HG03139 (cell line): Measurements from ENCODE around the gene BCL2L14.
"Not testable (repeated sequence)": the region's sequence is repeated elsewhere in the genome, so short reads cannot be mapped to it uniquely, and the experiment has no call there.

ENCODE experiments used
- ATAC-seq: cut with Tn5 transposase; IDR thresholded peaks from one replicate; pipeline ENCODE4 v1.9.1; 2021; ENCODE audit not compliant: unreplicated experiment

BCL2L14 gene

DNA sequence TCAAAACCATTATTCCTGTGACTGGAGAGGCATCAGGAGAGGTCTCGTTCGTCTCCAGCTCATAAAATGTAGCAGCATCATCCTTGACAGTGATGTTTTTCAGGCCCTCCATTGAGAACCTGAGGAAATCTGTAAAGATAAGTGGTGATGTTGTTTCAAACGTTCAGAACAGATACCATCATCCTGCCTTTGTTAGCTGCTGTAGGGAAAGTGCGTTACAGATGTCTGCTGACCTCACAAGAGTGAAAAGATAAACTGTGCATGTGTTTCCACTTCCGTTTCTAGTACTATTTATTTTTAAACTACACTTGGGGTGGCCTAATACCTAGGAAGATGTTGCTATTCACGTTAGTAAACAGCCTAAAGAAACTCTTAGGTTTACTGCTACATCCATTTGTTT is 28.4 kb downstream of the BCL2L14 start:
- no peak for ATAC-seq

DNA sequence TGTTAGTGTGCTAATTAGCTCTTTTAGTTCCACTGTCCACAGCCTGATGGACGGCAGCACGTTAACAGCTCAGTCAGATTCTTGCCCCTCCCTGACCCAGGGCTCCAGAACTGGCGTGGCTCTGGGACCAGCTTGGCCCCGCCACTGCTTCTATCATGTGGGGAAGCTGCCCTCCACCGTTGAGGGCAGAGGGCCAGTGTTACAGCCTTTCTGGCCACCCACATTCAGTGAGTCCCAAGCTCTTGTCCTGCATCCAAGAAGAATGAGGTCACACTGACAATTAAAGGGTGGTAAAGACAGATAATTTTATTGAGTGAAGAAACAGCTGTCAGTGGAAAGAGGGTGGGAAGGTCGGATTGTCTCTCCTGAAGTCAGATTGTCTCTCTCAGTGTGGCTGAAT is 36.9 kb downstream of the BCL2L14 start:
- ATAC-seq, result no peak

DNA sequence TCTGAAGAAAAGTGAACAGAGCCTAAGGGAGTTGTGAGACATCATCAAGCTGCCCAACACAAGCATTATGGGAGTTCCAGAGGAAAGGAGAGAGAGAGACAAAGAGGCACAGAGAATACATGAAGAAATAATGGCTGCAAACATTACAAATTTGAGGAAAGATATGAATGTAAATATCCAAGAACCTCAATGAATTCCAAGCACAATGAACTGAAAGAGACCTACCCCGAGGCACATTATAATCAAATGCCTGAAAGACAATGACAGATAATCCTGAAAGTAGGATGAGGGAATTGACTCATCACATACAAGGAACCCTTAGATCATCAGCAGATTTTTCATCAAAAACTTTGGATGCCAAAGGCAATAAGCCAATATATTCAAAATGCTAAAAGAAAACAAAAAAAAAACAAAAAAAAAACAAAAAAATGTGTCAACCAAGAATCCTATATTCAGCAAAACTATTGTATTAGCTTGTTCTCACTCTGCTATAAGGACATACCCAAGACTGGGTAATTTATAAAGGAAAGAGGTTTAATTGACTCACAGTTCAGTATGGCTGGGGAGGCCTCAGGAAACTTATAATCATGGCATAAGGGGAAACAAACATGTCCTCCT is 37.8 kb downstream of the BCL2L14 start:
- no peak for ATAC-seq

DNA sequence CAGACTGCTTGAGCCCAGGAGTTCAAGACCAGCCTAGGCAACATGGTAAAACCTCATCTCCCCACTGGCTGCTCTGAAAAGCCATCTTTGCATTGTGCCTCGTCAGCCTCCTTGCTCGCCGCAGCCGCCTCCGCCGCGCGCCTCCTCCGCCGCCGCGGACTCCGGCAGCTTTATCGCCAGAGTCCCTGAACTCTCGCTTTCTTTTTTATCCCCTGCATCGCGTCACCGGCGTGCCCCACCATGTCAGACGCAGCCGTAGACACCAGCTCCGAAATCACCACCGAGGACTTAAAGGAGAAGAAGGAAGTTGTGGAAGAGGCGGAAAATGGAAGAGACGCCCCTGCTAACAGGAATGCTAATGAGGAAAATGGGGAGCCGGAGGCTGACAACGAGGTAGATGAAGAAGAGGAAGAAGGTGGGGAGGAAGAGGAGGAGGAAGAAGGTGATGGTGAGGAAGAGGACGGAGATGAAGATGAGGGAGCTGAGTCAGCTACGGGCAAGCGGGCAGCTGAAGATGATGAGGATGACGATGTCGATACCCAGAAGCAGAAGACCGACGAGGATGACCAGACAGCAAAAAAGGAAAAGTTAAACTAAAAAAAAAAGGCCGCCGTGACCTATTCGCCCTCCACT is 40.3 kb downstream of the BCL2L14 start:
- ATAC-seq, result not testable (repeated sequence)

DNA sequence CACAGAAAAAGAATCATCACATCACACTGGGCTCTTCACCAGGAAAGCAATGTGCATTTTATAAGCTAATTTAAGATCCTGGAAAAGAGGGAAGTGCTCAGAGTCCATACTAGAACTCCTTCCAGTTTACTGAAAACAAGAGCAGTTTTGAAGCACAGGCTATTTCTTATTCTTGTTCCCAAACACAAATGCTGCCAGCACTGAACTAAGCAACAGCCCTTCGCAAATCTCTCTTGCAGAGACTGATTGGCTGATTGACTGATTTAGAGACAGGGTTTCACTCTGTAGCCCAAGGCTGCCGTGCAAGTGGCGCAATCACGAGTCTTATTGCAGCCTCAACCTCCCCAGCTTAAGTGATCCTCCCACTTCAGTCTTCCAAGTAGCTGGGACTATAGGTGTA is 44.8 kb downstream of the BCL2L14 start:
- no peak for ATAC-seq

DNA sequence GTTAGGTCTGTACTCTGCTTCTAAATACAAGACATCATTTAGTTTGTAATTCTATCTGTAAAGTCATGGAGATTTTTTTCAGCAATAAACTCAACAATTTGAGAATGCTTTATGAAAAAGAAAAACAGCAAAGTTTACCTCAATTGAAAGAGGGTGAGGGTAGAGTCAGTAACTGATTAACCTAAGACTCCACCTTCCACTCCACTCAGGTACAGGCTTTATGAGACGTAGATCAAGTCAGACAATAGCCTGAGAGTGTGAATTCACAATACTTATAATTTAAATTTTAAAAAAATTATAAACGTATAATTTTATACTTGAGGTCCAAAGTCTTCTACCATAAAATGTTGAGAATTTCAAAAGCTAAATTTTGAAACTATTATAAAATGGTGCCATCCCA is 45.9 kb downstream of the BCL2L14 start:
- ATAC-seq, result no peak

DNA sequence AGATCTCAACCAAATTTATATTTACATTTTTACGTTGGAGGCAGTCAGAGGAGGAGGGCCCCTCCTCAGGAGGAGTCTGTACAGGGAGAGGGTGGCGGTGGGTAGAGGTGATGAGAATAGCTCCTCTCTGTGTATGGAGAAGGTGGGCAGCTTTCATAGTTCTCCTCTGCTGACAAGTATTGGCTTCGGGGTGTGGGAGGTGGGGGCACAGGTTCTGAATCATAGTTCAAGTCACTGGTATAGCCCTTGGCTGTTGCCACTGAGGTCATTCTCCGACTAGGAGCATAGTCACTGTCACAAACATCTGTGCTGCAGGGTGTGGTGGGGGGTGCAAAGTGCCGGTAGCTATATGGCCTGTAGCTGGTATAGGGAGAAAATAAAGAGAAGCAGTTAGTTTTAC is 50.3 kb downstream of the BCL2L14 start:
- no peak for ATAC-seq

DNA sequence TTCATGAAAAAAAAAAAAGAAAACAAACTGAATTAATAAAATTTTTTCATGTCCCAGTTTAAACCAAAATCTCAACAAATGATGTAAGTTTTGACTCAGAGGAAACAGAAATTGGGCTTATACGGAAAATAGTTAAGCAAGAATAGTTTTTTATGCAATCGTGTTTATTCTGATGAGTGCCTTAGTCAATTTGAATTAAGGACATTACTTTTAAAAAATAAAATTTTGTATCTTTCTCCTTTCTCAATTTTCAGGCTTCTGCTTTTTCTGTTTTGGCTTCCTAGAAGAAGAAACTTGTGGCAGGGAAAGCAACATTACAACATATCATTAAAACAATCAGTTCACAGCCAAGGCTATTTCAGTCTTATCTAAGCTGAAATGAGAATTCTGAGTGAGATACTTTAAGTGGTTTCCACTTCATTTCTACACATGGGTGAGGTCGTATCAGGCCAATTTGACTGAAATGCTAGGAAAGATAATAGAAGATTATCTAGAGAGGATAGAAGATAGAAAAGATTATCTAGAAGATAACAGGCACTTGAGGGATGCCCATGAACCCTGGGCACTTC is 52.4 kb downstream of the BCL2L14 start:
- ATAC-seq, result no peak

DNA sequence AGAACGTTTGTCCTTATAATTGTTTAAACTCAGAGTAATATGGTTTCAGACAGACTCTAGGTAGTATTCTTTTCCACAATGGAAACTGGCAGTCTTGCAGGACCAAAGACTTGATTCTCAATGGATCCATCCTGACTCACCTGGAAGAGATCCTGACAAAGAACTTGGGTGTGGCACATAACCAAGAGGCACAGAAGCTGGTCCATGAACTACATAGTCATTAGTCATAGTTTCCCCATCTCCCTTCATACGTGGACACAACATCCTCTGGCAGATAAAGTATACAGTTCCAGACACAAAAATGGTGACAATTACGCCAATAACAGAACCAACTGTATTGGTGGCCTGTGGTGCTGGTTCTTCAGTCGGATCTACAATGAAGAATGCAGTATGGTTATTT is 55.8 kb downstream of the BCL2L14 start:
- no peak for ATAC-seq

DNA sequence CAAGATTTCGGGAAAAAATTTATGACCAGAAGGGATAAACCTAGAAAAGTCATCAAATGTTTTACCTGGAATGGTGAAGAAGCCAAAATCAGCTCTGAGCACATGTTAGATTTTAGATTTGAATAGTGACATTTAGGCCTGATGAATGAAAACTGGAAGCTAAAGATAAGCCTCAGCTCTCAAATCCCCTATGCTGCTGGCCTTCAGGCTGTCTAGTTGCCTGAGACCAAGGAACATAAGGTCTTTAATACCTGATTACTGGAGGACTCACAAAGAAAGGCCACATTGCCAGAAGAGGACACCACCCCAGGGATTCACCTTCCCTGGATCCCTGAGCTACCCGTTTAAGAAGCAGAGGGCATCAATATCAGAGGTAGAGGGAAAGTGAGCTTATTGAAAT is 56.6 kb downstream of the BCL2L14 start:
- ATAC-seq, result no peak

DNA sequence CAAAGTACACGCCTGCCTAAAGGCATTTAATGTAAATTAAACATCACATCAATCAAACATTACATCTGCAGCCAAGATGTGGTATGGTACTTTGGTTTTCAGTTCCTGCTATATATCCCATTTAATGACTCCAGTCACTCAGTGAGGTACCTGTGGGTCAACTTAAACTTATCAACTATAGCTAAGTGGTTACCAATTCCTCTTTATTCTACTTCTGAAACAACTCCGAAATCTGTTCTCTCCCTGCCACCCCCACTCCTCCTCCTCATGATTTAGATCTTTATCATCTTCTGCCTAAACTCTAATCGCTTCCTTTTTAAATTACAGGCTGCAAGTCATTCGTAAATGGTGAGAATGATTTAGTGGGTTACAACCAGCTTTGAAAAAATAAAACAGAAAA is 57.9 kb downstream of the BCL2L14 start:
- no peak for ATAC-seq

DNA sequence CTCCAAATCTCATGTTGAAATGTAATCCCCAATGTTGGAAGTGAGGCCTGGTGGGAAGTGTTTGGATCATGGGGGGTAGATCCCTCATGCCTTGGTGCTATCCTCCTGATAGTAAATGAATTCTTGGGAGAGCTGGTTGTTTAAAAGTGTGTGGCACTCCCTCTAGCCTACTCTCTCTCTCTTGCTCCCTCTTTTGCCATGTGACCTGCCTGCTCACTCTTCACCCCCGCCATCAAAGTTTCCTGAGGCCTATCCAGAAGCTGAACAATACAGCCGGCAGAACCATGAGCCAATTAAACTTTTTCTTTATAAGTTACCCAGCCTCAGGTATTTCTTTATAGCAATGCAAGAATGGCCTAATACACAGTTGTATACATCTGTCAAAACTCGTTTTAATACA is 62.5 kb downstream of the BCL2L14 start:
- ATAC-seq, result no peak

DNA sequence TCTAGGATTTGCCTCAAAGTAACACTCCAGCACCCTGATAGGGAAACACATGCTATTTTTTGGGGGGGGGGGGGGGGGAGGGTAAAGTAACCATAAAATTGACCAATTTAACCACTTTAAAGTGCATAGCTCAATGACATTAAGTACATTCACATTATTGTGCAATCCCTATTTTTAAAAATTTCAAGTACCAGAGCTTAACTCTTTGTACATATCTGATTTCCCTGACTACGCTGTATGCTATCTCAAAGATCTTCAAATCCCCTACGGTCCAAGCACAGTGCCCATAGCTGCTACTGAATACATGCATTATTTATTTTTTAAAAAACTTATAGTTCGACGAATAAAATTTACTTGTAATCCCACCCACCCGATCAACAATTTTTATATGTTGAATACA is 63.0 kb downstream of the BCL2L14 start:
- ATAC-seq, result no peak

DNA sequence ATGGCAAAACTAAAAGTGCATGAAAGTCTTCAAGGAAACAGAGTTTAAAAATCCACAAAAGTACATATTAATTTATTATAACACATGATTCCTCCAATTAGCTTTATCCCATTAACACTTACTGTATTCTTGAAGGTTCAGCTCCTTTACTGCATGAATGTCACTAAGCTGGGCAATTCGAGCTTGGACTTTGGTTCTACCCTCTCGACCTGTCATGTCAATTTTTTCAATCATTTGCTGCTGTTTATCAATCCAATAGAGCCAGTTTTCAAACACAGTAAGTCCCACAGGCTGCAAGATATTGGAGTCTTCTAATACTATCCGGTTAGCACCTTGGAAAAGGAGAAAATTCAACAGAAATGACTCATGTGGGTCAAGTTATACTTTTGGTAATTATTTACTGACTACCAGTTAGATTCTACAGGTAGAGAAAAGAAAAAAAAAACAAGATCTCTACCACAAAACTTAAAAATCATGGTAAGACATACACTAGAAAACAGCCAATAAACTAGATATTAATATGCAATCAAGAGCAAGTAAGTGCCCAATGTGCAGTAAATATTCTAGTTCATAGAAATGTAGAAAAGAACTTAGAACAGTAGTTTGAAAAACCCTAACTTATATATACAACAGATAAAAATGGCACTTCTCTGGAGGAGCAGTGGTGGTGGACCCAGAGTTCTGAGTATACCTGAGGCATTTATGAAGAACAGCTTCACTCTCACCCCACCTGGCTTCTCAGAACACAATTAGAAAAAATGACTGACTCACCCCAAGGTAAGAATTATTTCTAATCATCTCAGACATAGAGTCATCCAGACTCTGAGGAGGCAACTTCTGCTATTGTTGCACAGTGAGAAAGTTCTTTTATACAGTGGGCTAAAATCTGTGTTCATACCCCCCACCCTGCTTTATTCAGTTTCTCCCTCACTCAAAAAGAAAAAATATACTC is 67.7 kb downstream of the BCL2L14 start:
- ATAC-seq, result no peak

DNA sequence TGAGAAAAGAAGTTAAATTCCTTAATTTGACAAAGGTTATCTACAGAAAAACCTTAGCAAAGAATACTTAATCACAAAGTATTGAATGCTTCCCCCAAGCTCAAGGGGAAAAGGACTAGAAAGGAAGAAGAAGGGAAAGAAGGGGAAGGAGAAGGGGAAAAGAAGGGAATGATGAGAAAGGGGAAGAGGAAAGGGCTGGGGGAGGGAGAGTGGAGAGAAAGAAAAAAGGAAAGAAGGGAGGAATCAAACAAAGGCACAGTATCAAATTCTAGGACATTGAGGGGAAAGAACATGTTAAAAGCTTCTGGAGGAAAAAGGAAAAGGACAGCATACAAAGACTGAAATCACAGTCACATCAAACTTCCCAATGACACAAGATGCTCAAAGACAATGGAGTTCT is 70.3 kb downstream of the BCL2L14 start:
- ATAC-seq, result no peak

DNA sequence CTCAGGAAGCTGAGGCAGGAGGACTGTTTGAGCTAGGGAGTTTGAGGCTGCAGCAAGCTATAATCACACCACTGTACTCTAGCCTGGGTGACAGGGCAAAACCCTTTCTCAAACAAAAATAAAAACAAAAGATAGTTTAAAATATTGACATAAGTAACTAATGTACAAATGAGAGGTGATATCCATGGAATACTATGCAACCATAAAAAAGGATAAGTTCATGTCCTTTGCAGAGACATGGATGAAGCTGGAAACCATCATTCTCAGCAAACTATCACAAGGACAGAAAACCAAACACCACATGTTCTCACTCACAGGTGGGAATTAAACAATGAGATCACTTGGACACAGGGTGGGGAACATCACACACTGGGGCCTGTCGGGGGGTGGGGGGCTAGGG is 73.8 kb downstream of the BCL2L14 start:
- ATAC-seq, result not testable (repeated sequence)

DNA sequence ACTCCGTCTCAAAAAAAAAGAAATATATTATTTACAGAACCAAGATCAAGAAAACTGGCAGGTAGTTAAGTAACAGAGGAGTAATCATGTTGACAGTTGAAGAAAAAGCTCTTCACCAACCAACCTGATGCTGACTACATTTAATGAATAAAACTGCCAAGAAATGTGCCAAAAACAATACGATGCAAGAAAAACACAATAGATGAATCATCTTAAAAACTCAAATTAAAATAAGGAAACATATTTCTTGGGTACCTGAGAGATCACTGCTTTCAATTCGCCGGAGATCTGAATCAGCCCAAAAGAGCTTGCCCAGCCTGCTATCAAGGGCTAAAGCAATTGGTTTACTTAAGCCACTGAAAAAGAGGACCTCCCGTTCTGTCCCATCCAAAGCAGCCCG is 76.4 kb downstream of the BCL2L14 start:
- ATAC-seq, result no peak
